GM12875 (cell line): Measurements from ENCODE around the gene BTBD19.

ENCODE experiments used
- H3K4me3 ChIP-seq: one replicate; pipeline ENCODE4 v1.5.1; 2011; ENCODE audit warnings: low read depth, low read length, control low read depth
- TF ChIP-seq, protein P1 (sequence below): IDR thresholded peaks from 2 replicates; pipeline ENCODE4 v1.5.1; 2011; ENCODE audit warnings: low read depth, mild to moderate bottlenecking, control low read depth, inconsistent platforms, low read length, moderate library complexity, borderline replicate concordance; ENCODE audit not compliant: insufficient read depth

BTBD19 gene

DNA sequence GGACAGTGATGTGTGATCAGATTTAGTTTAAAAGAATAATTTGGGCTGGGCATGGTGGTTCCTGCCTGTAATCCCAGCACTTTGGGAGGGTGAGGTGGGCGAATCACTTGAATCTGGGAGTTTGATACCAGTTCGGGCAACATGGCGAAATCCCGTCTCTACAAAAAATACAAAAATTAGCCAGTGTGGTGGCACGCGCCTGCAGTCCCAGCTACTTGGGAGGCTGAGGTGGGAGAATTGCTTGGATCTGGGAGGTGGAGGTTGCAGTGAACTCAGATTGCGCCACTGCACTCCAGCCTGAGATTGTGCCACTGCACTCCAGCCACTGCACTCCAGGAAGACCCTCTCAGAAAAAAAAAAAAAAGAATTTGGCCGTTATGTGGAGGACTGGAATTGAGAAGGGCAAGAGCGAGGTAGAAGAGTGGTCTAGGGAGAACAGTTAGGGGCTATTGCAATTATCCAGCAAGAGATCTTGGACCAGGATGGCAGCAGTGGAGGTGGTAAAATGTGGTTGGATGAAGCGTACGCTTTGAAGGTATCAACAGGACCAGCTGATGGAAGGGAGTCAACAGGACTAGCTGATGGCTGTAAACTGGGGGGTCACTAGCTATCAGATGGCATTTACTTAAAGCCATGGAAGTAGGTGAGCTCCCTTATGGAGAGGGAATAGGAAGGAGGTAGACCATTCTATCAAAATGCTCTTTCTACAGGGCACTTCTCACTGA is 9.6 kb downstream of the BTBD19 start:
- TF ChIP-seq, protein P1, sequence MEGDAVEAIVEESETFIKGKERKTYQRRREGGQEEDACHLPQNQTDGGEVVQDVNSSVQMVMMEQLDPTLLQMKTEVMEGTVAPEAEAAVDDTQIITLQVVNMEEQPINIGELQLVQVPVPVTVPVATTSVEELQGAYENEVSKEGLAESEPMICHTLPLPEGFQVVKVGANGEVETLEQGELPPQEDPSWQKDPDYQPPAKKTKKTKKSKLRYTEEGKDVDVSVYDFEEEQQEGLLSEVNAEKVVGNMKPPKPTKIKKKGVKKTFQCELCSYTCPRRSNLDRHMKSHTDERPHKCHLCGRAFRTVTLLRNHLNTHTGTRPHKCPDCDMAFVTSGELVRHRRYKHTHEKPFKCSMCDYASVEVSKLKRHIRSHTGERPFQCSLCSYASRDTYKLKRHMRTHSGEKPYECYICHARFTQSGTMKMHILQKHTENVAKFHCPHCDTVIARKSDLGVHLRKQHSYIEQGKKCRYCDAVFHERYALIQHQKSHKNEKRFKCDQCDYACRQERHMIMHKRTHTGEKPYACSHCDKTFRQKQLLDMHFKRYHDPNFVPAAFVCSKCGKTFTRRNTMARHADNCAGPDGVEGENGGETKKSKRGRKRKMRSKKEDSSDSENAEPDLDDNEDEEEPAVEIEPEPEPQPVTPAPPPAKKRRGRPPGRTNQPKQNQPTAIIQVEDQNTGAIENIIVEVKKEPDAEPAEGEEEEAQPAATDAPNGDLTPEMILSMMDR: no peak
- H3K4me3 ChIP-seq: no peak overlapping the region

DNA sequence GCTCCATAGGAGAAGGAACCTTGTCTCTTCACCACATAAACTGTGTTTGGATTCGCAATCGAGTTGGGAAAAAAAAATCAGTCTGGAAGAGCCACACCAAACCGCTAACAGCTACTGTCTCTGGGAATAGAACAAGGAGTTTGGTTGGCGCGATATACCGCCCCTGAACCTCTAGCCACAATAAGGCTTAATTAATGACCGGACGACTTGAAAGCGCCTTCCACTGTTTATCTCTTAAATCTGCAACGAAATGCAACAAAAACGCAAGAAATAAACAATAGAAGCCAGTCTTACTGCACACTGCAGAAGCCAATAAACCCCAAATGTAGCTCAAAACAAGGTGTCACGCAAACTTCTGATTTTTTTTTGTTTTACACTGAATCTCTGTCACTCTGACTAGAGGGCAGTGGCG is 10.9 kb downstream of the BTBD19 start:
- TF ChIP-seq, protein P1: no peak
- peak overlapping the region; percentile 43 for H3K4me3 ChIP-seq

DNA sequence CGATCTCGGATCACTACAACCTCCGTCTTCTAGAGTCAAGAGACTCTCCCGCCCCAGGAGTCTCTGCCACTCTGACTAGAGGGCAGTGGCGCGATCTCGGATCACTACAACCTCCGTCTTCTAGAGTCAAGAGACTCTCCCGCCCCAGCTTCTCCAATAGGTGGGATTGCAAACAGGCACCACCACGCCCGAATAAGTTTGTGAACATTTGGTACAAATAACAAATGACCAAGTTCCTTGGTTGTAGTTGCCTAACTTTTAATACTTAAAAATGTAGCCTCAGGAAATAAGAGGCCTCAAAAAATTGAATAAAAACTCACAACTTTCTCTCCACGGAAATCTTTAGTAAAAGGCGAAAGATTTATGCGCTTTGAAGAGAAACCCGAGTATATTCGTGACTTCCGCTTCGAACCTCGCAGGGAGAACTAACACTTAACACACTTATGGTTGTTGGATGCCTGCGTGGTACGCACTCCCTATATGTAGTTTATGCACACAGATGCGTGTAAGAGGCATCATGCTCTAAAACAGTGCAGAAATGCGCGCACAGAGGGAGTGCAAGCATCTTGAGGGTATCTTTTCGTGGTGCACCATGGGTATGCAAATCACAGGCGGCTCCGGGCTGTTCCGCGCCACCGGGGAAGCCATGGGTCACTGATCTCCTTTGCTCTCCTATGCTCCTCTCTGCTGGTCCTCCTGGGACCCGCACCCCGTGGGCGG is 11.4 kb downstream of the BTBD19 start:
- TF ChIP-seq, protein P1: 0 out of 2 replicates have a peak, but pooled peaks have one; percentile 10
- peak overlapping the region; percentile 57 for H3K4me3 ChIP-seq

DNA sequence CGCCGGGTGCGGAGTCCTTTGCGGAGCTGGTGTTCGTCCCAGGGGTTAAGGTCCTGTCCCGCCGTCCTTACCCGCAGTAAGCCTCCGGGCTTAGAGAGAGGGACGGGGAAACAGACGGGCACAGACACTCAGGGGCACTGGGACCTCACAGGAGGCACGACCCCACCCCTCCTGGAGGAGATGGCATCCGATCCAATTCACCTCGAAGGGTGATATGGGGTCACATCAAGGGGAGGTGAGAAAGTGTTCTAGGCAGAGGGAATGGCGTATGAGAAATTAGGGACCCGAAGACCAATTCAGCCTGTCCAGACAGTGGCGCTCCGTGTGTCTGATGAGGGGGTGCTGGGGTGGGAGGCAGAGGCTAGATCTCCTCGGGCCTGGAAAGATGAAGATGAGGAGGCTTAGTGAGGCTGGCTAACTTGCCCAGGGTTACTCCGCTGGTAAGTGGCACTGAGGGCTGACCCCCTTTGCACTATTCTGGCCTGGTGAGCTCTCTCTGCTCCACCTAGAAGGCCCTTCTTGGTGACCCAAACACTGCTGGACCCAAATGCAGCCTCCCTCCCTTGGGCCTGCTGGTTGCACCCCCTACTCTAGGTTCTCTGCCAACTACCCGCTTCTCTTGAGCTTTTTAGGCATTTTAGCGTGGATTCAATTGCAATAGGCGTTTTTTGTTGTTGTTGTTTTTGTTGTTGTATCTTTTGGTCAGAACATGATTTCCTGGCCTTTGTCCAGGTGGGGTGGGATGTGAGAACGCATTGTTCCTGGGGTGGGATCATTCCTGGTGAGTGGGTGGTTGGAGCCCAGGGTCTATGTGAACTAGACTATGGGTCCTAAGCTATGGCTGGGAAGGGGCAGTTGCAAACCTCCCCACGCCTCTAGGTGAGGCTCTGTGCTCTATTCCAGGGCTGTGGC is 12.3 kb downstream of the BTBD19 start:
- TF ChIP-seq, protein P1: no peak
- H3K4me3 ChIP-seq: peak overlapping the region; percentile 57

DNA sequence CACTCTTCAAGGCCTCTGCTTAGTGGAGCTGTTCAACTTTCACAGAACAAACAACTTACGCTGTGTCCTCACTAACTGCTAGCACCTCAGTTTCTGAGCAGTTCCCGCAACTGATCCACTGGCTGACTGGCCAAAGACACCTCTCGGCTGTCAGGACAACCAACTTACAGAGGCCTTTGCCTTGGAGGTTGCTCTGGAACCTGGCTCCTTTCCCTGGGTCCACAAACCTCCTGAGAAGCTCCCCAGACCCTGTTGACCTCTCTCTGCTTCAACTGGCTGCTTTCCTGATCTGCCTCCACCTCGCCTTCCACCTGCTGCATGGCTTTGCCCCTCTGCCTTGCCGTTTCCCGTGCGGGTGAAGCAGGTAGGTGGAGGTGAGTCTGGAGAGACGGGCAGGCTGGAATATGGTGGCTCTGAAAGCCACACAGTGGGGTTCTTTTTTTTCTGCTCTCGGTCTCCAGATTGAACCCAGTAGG is 13.0 kb downstream of the BTBD19 start:
- no peak overlapping the region for H3K4me3 ChIP-seq
- TF ChIP-seq, protein P1: no peak

DNA sequence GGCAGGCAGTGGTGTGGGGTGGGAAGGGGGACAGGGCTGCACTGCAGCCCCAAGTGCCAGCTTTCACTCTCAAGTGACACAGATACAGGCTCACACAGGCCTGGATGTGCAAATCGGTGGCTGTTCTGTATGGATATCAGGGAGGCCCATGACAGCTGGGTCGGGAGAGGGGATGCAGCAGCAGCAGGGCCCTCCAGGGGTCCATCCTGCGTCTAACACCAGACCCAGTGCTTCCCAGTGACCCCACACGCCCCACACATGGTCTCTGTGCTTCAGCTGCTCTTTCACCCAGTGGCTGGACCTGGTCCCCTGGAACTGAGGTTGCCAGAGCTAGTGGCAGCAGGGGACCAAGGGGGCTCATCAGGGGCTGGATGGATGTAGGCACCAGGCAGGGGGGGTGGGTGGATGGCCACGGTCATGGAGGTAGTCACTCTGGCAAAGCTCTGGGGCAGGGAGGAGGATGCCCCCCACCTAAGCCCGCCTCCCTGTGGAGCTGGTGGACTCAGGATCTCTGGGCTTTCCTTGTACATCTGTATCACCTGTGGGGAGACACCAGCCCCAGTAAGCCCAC is 13.9 kb downstream of the BTBD19 start:
- TF ChIP-seq, protein P1: no peak
- no peak overlapping the region for H3K4me3 ChIP-seq
